ENCODE results near the gene NTF4.

NTF4 gene

GRCh38 chr19:49104229-49104864 lies 39.7 kb upstream of the NTF4 start:
- no peak for ATAC-seq
- TF ChIP-seq OSR1 (CRISPR knock-in tag; IDR thresholded peaks at IDR 0.05) = no peak
- no peak for TF ChIP-seq RARB (CRISPR knock-in tag; IDR thresholded peaks at IDR 0.05)
- no peak for TF ChIP-seq ZNF565 (CRISPR knock-in tag; conservative IDR thresholded peaks at IDR 0.05; ENCODE audit: low read depth)
- TF ChIP-seq TSHZ2 (CRISPR knock-in tag; IDR thresholded peaks at IDR 0.05) = no peak
- TF ChIP-seq ZFP30 (CRISPR knock-in tag; IDR thresholded peaks at IDR 0.05) = no peak
- no peak for TF ChIP-seq BACH2 (CRISPR knock-in tag; IDR thresholded peaks at IDR 0.05; ENCODE audit: borderline replicate concordance)
- TF ChIP-seq GLIS3 (CRISPR knock-in tag; IDR thresholded peaks at IDR 0.05) = no peak
- TF ChIP-seq TOX (CRISPR knock-in tag; IDR thresholded peaks at IDR 0.05; ENCODE audit: borderline replicate concordance) = no peak
- TF ChIP-seq CSDC2 (CRISPR knock-in tag; IDR thresholded peaks at IDR 0.05) = no peak
- TF ChIP-seq ISL1 (CRISPR knock-in tag; IDR thresholded peaks at IDR 0.05) = no peak
- no peak for TF ChIP-seq ARNTL (CRISPR knock-in tag; IDR thresholded peaks at IDR 0.05; ENCODE audit: borderline replicate concordance, low read depth)
- TF ChIP-seq ESRRG (CRISPR knock-in tag; IDR thresholded peaks at IDR 0.05) = no peak
- no peak for TF ChIP-seq PPARA (CRISPR knock-in tag; IDR thresholded peaks at IDR 0.05; ENCODE audit: borderline replicate concordance)

- TF ChIP-seq ZNF70 (CRISPR knock-in tag; IDR thresholded peaks at IDR 0.05) (no peak), ZNF8 (CRISPR knock-in tag; IDR thresholded peaks at IDR 0.05) (no peak), OSR1 (CRISPR knock-in tag; IDR thresholded peaks at IDR 0.05) (no peak), GLIS3 (CRISPR knock-in tag; IDR thresholded peaks at IDR 0.05) (no peak), ZNF565 (CRISPR knock-in tag; conservative IDR thresholded peaks at IDR 0.05; ENCODE audit: low read depth) (no peak), ZFP30 (CRISPR knock-in tag; IDR thresholded peaks at IDR 0.05) (no peak), ISL1 (CRISPR knock-in tag; IDR thresholded peaks at IDR 0.05) (no peak), PPARA (CRISPR knock-in tag; IDR thresholded peaks at IDR 0.05; ENCODE audit: borderline replicate concordance) (no peak), TCF4 (CRISPR knock-in tag; IDR thresholded peaks at IDR 0.05; ENCODE audit: borderline replicate concordance) (no peak), POU6F1 (CRISPR knock-in tag; IDR thresholded peaks at IDR 0.05; ENCODE audit: borderline replicate concordance, low read depth) (no peak), ZC3H10 (CRISPR knock-in tag; IDR thresholded peaks at IDR 0.05) (no peak), BACH2 (CRISPR knock-in tag; IDR thresholded peaks at IDR 0.05; ENCODE audit: borderline replicate concordance) (no peak)
- ATAC-seq = no peak
These were observed 38.9 kb upstream of the NTF4 start for GRCh38 chr19:49103331-49104085.

GRCh38 chr19:49102303-49102702 lies 37.7 kb upstream of the NTF4 start:
- TF ChIP-seq TSHZ2 (CRISPR knock-in tag; IDR thresholded peaks at IDR 0.05) (no peak), TCF4 (CRISPR knock-in tag; IDR thresholded peaks at IDR 0.05; ENCODE audit: borderline replicate concordance) (no peak), CSRNP3 (CRISPR knock-in tag; IDR thresholded peaks at IDR 0.05) (no peak), ISL1 (CRISPR knock-in tag; IDR thresholded peaks at IDR 0.05) (no peak), ZNF565 (CRISPR knock-in tag; conservative IDR thresholded peaks at IDR 0.05; ENCODE audit: low read depth) (no peak), CSDC2 (CRISPR knock-in tag; IDR thresholded peaks at IDR 0.05) (no peak), ESRRG (CRISPR knock-in tag; IDR thresholded peaks at IDR 0.05) (no peak), GLIS3 (CRISPR knock-in tag; IDR thresholded peaks at IDR 0.05) (no peak), RARB (CRISPR knock-in tag; IDR thresholded peaks at IDR 0.05) (no peak), OSR1 (CRISPR knock-in tag; IDR thresholded peaks at IDR 0.05) (no peak), ZC3H10 (CRISPR knock-in tag; IDR thresholded peaks at IDR 0.05) (no peak), CREB5 (CRISPR knock-in tag; IDR thresholded peaks at IDR 0.05; ENCODE audit: low read depth) (no peak), PPARA (CRISPR knock-in tag; IDR thresholded peaks at IDR 0.05; ENCODE audit: borderline replicate concordance) (no peak), TOX (CRISPR knock-in tag; IDR thresholded peaks at IDR 0.05; ENCODE audit: borderline replicate concordance) (no peak), SNAI2 (CRISPR knock-in tag; IDR thresholded peaks at IDR 0.05) (no peak), ARNTL (CRISPR knock-in tag; IDR thresholded peaks at IDR 0.05; ENCODE audit: borderline replicate concordance, low read depth) (no peak), ZNF70 (CRISPR knock-in tag; IDR thresholded peaks at IDR 0.05) (no peak), POU6F1 (CRISPR knock-in tag; IDR thresholded peaks at IDR 0.05; ENCODE audit: borderline replicate concordance, low read depth) (no peak), ZFP30 (CRISPR knock-in tag; IDR thresholded peaks at IDR 0.05) (no peak), ZNF8 (CRISPR knock-in tag; IDR thresholded peaks at IDR 0.05) (no peak)
- ATAC-seq = no peak

Data from SK-N-SH treated with all-trans-retinoic acid at 6 μM for 48 hours (cell line).